Breast epithelium (tissue), 4 donors: ENCODE measurements around the gene GATC. TPM values are rescaled to one million over a fixed set of nuclear protein-coding genes. Genes with fewer than 3 reads are reported as not detected.

ENCODE experiments used
- DNase-seq, 2 donors: peaks; one replicate each; pipeline ENCODE4 v3.0.0-alpha.2; 2019; ENCODE audit warnings: low spot score in 2 of 2
- H3K27ac ChIP-seq, 2 donors: fragments of 200-600 bp; sonication (generic) in 1 of 2; one replicate each; pipeline ENCODE4 v1.5.1; 2016 to 2019; ENCODE audit warnings: mild to moderate bottlenecking in 1 of 2
- H3K27me3 ChIP-seq, 2 donors: fragments of 200-600 bp; sonication (generic) in 1 of 2; one replicate each; pipeline versions ENCODE4 v1.5.1 to v1.6.0; 2017 to 2019; ENCODE audit warnings: control low read depth in 1 of 2, mild to moderate bottlenecking in 1 of 2
- H3K36me3 ChIP-seq: fragments of 200-600 bp; one replicate; pipeline ENCODE4 v1.5.1; 2019
- H3K4me1 ChIP-seq, 2 donors: fragments of 200-600 bp; sonication (generic); one replicate each; pipeline ENCODE4 v1.5.1; 2016 to 2019; ENCODE audit warnings: control low read depth in 1 of 2
- H3K4me3 ChIP-seq, 3 donors: fragments of 200-600 bp; sonication (generic); 1 replicate in 2 of 3; 2 replicates in 1 of 3; pipeline ENCODE4 v1.5.1; 2016 to 2019; ENCODE audit warnings: mild to moderate bottlenecking in 3 of 3, moderate library complexity in 2 of 3
- H3K9me3 ChIP-seq, 2 donors: fragments of 200-600 bp; sonication (generic) in 1 of 2; one replicate each; pipeline ENCODE4 v1.5.1; 2016 to 2019; ENCODE audit warnings: control low read depth in 1 of 2
- CTCF ChIP-seq, 3 donors: fragments of 450-650 bp; IDR thresholded peaks; one replicate each; pipeline ENCODE4 v1.5.1; 2016 to 2017; ENCODE audit warnings: antibody characterized with exemption in 3 of 3, mild to moderate bottlenecking in 3 of 3, moderate library complexity in 3 of 3
- POLR2A ChIP-seq: fragments of 450-650 bp; IDR thresholded peaks from one replicate; pipeline ENCODE4 v1.6.1; 2016; ENCODE audit warnings: antibody characterized with exemption, mild to moderate bottlenecking, moderate library complexity
- POLR2AphosphoS5 ChIP-seq, 3 donors: sonication (generic); formaldehyde crosslinking; IDR thresholded peaks; one replicate each; pipeline ENCODE4 v1.6.1; 2017; ENCODE audit warnings: antibody characterized with exemption in 3 of 3
- intact Hi-C: fragments of 100-400 bp; cut with DNase I; formaldehyde crosslinking; loops from one replicate; pipeline ENCODE4 v1.15.1; 2023; ENCODE audit warnings: low total_unique reads
- total RNA-seq, 3 donors: library from RNA; depleted of rRNA; stranded (reverse); fragments of >200 nt; gene quantifications; one replicate each; pipeline ENCODE4 v1.1.0, GENCODE V29; 2016

Gene GATC
- total RNA-seq, 3 donors from 2014 or later = 26.5 to 35.8 (median 32.5) TPM

- H3K4me3 ChIP-seq = no peak overlapping the region
- H3K4me1 ChIP-seq = peaks cover 0 to 13% of the 10 kb centered on the region in 2 donors
- TF ChIP-seq POLR2A (no peak), CTCF (IDR thresholded peaks at IDR 0.05) (no peak), POLR2AphosphoS5 (IDR thresholded peaks at IDR 0.05) (no peak)
- intact Hi-C loops = no loop called here
- H3K27ac ChIP-seq = no peak overlapping the region
- DNase-seq = no peak
- H3K9me3 ChIP-seq = no peaks in the 10 kb centered on the region
- H3K36me3 ChIP-seq = peaks cover 8% of the 10 kb centered on the region
- no peaks in the 10 kb centered on the region for H3K27me3 ChIP-seq
Observed at GRCh38 chr12:120467439-120467838, 21.2 kb downstream of the GATC start.

GRCh38 chr12:120468325-120468820 lies 22.1 kb downstream of the GATC start:
- peak in 1 of 2 donors; percentile 34 for DNase-seq

GRCh38 chr12:120468821-120469449 lies 22.7 kb downstream of the GATC start:
- TF ChIP-seq POLR2AphosphoS5 (IDR thresholded peaks at IDR 0.05) = peak in 1 of 3 donors; percentile 5
- no peak for TF ChIP-seq CTCF (IDR thresholded peaks at IDR 0.05)
- no peak for TF ChIP-seq POLR2A
- Histone ChIP-seq H3K4me3 (peak overlapping the region; percentile 76 to 93 (median 91)), H3K27ac (peak overlapping the region; percentile 93 to 98), H3K4me1 (peaks cover 0 to 13% of the 10 kb centered on the region in 2 donors), H3K9me3 (no peaks in the 10 kb centered on the region), H3K27me3 (no peaks in the 10 kb centered on the region), H3K36me3 (peaks cover 8% of the 10 kb centered on the region)
- DNase-seq = no peak
- intact Hi-C loops = no loop called here

More at GRCh38 chr12:120468325-120468820, 22.1 kb downstream of the GATC start:
- H3K4me3 ChIP-seq = peak overlapping the region; percentile 76 to 93 (median 91)
- peak overlapping the region; percentile 93 to 98 for H3K27ac ChIP-seq
- H3K9me3 ChIP-seq = no peaks in the 10 kb centered on the region
- no peaks in the 10 kb centered on the region for H3K27me3 ChIP-seq
- TF ChIP-seq CTCF (IDR thresholded peaks at IDR 0.05) (no peak), POLR2AphosphoS5 (IDR thresholded peaks at IDR 0.05) (no peak), POLR2A (no peak)
- intact Hi-C loops = no loop called here
- peaks cover 0 to 13% of the 10 kb centered on the region in 2 donors for H3K4me1 ChIP-seq
- H3K36me3 ChIP-seq = peaks cover 8% of the 10 kb centered on the region

GRCh38 chr12:120469450-120470149 lies 23.4 kb downstream of the GATC start, which contains the start of gene SRSF9:
Gene SRSF9, minus strand, starts transcription at chr12:120469748. Its CDS starts 139 bp downstream, at chr12:120469609.
- intact Hi-C loops = no loop called here
- H3K4me1 ChIP-seq = peaks cover 0 to 13% of the 10 kb centered on the region in 2 donors
- no peaks in the 10 kb centered on the region for H3K9me3 ChIP-seq
- H3K36me3 ChIP-seq = peaks cover 2% of the 10 kb centered on the region
- peak; percentile 50 to 80 (median 68) for TF ChIP-seq POLR2AphosphoS5 (IDR thresholded peaks at IDR 0.05)
- peak; percentile 57 for TF ChIP-seq POLR2A
- TF ChIP-seq CTCF (IDR thresholded peaks at IDR 0.05) = peak; percentile 28 to 86 (median 66)
- H3K27me3 ChIP-seq = no peaks in the 10 kb centered on the region
- peak; percentile 83 for DNase-seq
- peak within 1 kb of the TSS; percentile 76 to 93 (median 91) for H3K4me3 ChIP-seq
- H3K27ac ChIP-seq = peak within 1 kb of the TSS; percentile 93 to 98
